Mesendoderm (in vitro differentiated cells): ENCODE measurements around the gene SLA2.

Source experiments
- DNase-seq: peaks from one replicate; pipeline ENCODE4 v3.0.0; 2013
- H2AK5ac ChIP-seq: 2 replicates; pipeline ENCODE4 v1.6.1; 2013; ENCODE audit warnings: low read length, inconsistent platforms
- H2BK120ac ChIP-seq: 2 replicates; pipeline ENCODE4 v1.6.1; 2013; ENCODE audit warnings: low read depth, mild to moderate bottlenecking, low read length, moderate library complexity, mixed read lengths
- H2BK15ac ChIP-seq: replicated peaks from 2 replicates; pipeline ENCODE4 v1.6.1; 2013; ENCODE audit warnings: low read depth, mild to moderate bottlenecking, moderate library complexity
- H2BK5ac ChIP-seq: 2 replicates; pipeline ENCODE4 v1.6.1; 2013; ENCODE audit warnings: low read length, inconsistent platforms
- H3K18ac ChIP-seq: 2 replicates; pipeline ENCODE4 v1.6.1; 2013; ENCODE audit warnings: mild to moderate bottlenecking, low read length, mixed read lengths
- H3K23ac ChIP-seq: one replicate; pipeline ENCODE4 v1.6.1; 2013; ENCODE audit warnings: low read length
- H3K27ac ChIP-seq: 2 replicates; pipeline ENCODE4 v1.5.1; 2013; ENCODE audit warnings: low read depth, mild to moderate bottlenecking, inconsistent platforms, low read length, moderate library complexity
- H3K27me3 ChIP-seq: 2 replicates; pipeline ENCODE4 v1.6.1; 2013; ENCODE audit warnings: low read length, control low read depth, mild to moderate bottlenecking, inconsistent platforms; ENCODE audit not compliant: insufficient read depth, poor library complexity
- H3K36me3 ChIP-seq: 2 replicates; pipeline ENCODE4 v1.6.1; 2013; ENCODE audit warnings: low read length, inconsistent platforms; ENCODE audit not compliant: control insufficient read depth, insufficient read depth
- H3K4ac ChIP-seq: one replicate; pipeline ENCODE4 v1.6.1; 2013; ENCODE audit warnings: low read depth, mild to moderate bottlenecking, low read length, moderate library complexity
- H3K4me1 ChIP-seq: 2 replicates; pipeline ENCODE4 v1.6.1; 2013; ENCODE audit warnings: low read depth, low read length, inconsistent platforms; ENCODE audit not compliant: control insufficient read depth
- H3K4me2 ChIP-seq: 2 replicates; pipeline ENCODE4 v1.6.1; 2013; ENCODE audit warnings: low read length
- H3K4me3 ChIP-seq: 2 replicates; pipeline ENCODE4 v1.5.1; 2013; ENCODE audit warnings: mild to moderate bottlenecking, low read length
- H3K56ac ChIP-seq: one replicate; pipeline ENCODE4 v1.6.1; 2013; ENCODE audit warnings: low read length
- H3K79me1 ChIP-seq: 2 replicates; pipeline ENCODE4 v1.6.1; 2013; ENCODE audit warnings: low read length, inconsistent platforms
- H3K79me2 ChIP-seq: 2 replicates; pipeline ENCODE4 v1.6.1; 2013; ENCODE audit warnings: mild to moderate bottlenecking, low read length; ENCODE audit not compliant: control insufficient read depth, insufficient read depth
- H3K9ac ChIP-seq: 2 replicates; pipeline ENCODE4 v1.6.1; 2013; ENCODE audit warnings: low read length, inconsistent platforms
- H4K5ac ChIP-seq: one replicate; pipeline ENCODE4 v1.6.1; 2013; ENCODE audit warnings: low read length
- H4K8ac ChIP-seq: one replicate; pipeline ENCODE4 v1.6.1; 2013; ENCODE audit warnings: low read depth, mild to moderate bottlenecking, control low read depth, low read length, moderate library complexity
- WGBS: extraction: QIAGEN DNeasy Blood & Tissue Kit; methylation state at CpG from one replicate; pipeline ENCODE4 v1.1.7; 2013; ENCODE audit warnings: low lambda C conversion rate, missing lambda C conversion rate; ENCODE audit not compliant: insufficient coverage; ENCODE audit errors: extremely low coverage; 5-methylcytosine and 5-hydroxymethylcytosine counted together

The SLA2 gene

DNA sequence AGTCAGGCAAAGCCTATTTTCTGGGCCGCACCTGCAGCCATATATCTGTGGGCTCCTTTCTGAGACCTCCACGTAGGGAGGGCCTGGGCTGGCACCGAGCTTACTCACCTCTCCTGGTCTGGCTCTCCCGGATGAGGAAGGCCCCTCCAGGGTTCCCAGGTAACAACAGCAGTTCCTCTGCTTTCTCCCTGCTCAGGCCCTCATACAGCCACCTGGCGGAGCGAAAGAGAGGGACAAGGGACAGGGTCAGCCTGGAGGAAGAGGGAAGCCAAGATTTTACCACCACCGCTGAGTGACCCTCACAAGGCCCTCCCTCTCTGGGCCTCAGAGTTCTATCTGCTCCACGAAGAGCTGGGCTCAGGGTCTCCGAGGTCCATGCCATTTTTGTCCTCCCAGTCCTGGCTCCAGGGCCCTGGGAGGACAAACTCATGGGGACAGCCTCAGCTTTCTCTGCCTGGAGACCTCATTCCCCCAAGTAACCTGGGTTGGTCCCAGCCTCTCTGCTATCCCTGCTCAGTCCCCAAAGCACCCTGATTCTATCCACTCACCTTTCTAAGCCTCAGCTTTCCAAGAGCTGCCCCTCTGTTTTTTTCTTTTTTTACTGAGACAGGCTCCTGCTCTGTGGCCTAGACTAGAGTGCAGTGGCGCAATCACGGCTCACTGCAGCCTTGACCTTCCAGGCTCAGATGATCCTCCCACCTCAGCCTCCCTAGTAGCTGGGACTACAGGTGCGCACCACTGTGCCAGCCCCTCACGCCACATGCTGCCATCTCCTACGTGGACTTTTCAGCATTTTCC lies 13.3 kb downstream of the SLA2 start:
- Histone ChIP-seq H2BK5ac (no peak overlapping the region), H3K18ac (no peak overlapping the region), H4K8ac (no peak overlapping the region), H2AK5ac (no peak overlapping the region), H3K4me1 (no peaks in the 10 kb centered on the region), H3K4me2 (no peak overlapping the region), H3K27ac (no peak overlapping the region), H4K5ac (no peak overlapping the region), H3K4me3 (no peak overlapping the region), H3K36me3 (no peaks in the 10 kb centered on the region), H3K4ac (no peak overlapping the region), H2BK15ac (no peak overlapping the region), H3K56ac (peak overlapping the region; percentile 34), H3K9ac (no peak overlapping the region), H3K23ac (no peak overlapping the region), H3K79me2 (no peaks in the 10 kb centered on the region), H2BK120ac (no peak overlapping the region), H3K79me1 (no peaks in the 10 kb centered on the region), H3K27me3 (no peaks in the 10 kb centered on the region)
- no CpG with 5 or more reads among the region's 14 CpGs for WGBS
- DNase-seq = peak; percentile 86

DNA sequence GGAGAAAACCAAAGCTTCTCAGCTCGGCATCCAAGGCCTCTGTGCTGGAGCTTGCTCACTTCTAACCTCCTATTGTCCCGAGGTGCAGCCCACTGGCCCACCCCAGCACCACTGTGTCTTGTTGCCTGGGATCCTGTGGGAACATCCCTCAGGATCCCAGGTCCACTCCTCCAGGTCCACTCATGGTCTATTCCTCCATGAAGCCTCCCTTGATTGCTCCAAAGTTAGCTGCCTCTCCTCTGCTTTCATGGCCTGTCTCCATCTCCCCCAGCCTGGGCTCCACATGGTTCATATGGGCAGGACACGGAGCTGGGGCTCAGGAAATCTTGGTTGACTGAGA lies 13.9 kb downstream of the SLA2 start:
- H3K27me3 ChIP-seq = no peaks in the 10 kb centered on the region
- H2BK120ac ChIP-seq = no peak overlapping the region
- no peak overlapping the region for H2AK5ac ChIP-seq
- no peaks in the 10 kb centered on the region for H3K79me1 ChIP-seq
- H3K9ac ChIP-seq = no peak overlapping the region
- no peak overlapping the region for H4K8ac ChIP-seq
- H3K36me3 ChIP-seq = no peaks in the 10 kb centered on the region
- H2BK5ac ChIP-seq = no peak overlapping the region
- no peak overlapping the region for H3K4me2 ChIP-seq
- no CpG with 5 or more reads among the region's 3 CpGs for WGBS
- H3K23ac ChIP-seq = no peak overlapping the region
- H3K4me1 ChIP-seq = no peaks in the 10 kb centered on the region
- DNase-seq = no peak
- H3K27ac ChIP-seq = no peak overlapping the region
- no peak overlapping the region for H4K5ac ChIP-seq
- H3K79me2 ChIP-seq = no peaks in the 10 kb centered on the region
- no peak overlapping the region for H3K4ac ChIP-seq
- H3K4me3 ChIP-seq = no peak overlapping the region
- no peak overlapping the region for H2BK15ac ChIP-seq
- no peak overlapping the region for H3K18ac ChIP-seq
- H3K56ac ChIP-seq = no peak overlapping the region

DNA sequence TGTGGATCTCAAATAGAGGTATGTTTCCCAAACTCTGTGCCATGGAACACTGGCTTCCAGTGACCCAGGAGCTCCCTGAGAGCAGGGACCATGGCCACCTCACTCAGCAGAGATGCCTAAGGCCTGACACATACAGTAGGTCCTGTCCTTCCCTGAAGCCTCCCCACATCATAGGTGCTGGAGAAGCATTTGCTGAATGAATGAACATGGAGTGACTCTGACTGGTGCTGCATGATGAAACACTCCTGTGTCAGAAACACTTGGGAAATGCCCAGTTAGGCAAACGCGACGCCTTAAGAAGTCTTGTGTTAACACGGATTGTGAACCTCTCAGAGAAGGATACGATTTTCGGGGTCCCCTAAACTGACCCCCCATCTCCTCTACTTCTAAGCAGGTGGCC lies 14.3 kb downstream of the SLA2 start:
- H3K27me3 ChIP-seq = no peaks in the 10 kb centered on the region
- H4K8ac ChIP-seq = no peak overlapping the region
- H3K79me2 ChIP-seq = no peaks in the 10 kb centered on the region
- no peak for DNase-seq
- H3K36me3 ChIP-seq = no peaks in the 10 kb centered on the region
- H3K79me1 ChIP-seq = no peaks in the 10 kb centered on the region
- H4K5ac ChIP-seq = no peak overlapping the region
- WGBS = no CpG with 5 or more reads among the region's 6 CpGs
- H3K27ac ChIP-seq = no peak overlapping the region
- no peak overlapping the region for H3K9ac ChIP-seq
- H3K4me3 ChIP-seq = no peak overlapping the region
- no peak overlapping the region for H2AK5ac ChIP-seq
- H3K4ac ChIP-seq = no peak overlapping the region
- H2BK120ac ChIP-seq = no peak overlapping the region
- H3K4me1 ChIP-seq = no peaks in the 10 kb centered on the region
- no peak overlapping the region for H3K23ac ChIP-seq
- H3K18ac ChIP-seq = no peak overlapping the region
- no peak overlapping the region for H3K4me2 ChIP-seq
- no peak overlapping the region for H2BK15ac ChIP-seq
- no peak overlapping the region for H3K56ac ChIP-seq
- no peak overlapping the region for H2BK5ac ChIP-seq

DNA sequence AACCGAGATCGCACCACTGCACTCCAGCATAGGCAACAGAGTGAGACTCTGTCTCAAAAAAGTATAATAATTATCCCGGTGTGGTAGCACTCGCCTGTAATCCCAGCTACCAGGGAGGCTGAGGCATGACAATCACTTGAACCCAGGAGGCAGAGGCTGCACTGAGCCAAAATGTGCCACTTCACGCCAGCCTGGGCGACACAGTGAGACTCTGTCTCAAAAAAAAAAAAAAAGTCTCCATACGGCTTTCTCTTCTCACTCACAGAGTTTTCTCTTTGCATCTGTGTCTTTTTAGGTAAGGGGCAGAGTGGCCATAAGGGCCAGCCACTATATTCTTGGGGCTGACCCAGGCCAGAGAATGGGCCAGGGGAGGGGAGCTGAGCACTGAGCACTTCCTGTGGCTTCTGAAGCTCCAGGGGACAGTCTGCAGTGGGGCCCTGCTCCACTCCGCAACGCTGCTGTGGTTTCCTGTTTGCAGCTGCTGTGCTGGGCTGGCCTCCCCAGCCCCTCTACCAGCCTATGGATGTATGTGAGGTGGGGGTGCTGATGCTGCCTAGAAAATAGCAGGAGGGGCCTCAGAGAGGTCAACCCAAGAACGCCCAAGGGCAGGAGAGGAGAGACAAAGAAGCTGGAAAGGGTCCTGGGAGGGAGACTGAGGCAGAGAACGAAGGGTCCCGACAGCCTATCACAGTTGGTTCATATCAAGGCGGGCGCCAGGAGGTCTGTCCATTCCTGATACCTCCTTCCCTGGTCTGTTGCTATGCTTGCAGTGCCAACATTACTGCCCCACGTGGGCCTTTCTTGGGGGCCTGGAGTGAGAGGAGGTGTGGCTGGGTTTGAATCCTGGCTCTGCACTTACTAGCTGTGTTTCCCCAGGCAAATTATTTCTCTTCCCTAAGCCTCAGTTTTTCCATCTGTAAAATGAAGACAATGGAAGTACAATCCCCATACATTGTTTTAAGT lies 16.0 kb downstream of the SLA2 start:
- Histone ChIP-seq H3K79me2 (no peaks in the 10 kb centered on the region), H2BK15ac (no peak overlapping the region), H3K56ac (no peak overlapping the region), H3K4ac (no peak overlapping the region), H4K5ac (no peak overlapping the region), H3K4me3 (no peak overlapping the region), H3K27me3 (no peaks in the 10 kb centered on the region), H2AK5ac (no peak overlapping the region), H2BK5ac (no peak overlapping the region), H3K27ac (no peak overlapping the region), H3K18ac (no peak overlapping the region), H3K79me1 (no peaks in the 10 kb centered on the region), H3K9ac (no peak overlapping the region), H4K8ac (no peak overlapping the region), H2BK120ac (no peak overlapping the region), H3K4me2 (no peak overlapping the region), H3K4me1 (no peaks in the 10 kb centered on the region), H3K23ac (no peak overlapping the region), H3K36me3 (no peaks in the 10 kb centered on the region)
- no peak for DNase-seq
- no CpG with 5 or more reads among the region's 15 CpGs for WGBS

DNA sequence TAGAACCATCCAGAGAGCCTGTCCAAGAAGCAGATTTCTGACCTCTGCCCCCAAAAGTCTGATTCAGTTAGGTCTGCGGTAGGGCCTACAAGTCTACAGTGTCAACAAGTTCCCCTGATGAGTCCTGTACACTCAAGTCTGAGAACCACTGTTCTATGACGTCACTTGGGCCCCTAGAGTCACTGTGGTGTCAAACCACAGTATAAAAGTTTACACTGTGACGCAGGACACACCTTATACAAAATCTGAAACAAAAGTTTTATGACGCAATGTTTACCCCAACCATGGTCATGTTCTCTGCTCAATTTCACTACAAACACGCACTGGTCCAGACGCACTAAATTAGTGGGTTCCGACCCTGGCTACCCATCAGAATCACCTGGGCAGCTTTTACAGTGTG lies 17.9 kb downstream of the SLA2 start:
- DNase-seq = no peak
- no peak overlapping the region for H2BK15ac ChIP-seq
- no peaks in the 10 kb centered on the region for H3K79me1 ChIP-seq
- no peak overlapping the region for H2BK5ac ChIP-seq
- H3K56ac ChIP-seq = no peak overlapping the region
- no peak overlapping the region for H4K5ac ChIP-seq
- H3K27ac ChIP-seq = no peak overlapping the region
- H3K18ac ChIP-seq = no peak overlapping the region
- H2BK120ac ChIP-seq = no peak overlapping the region
- no peak overlapping the region for H2AK5ac ChIP-seq
- no peaks in the 10 kb centered on the region for H3K79me2 ChIP-seq
- H3K4me1 ChIP-seq = no peaks in the 10 kb centered on the region
- H3K4ac ChIP-seq = no peak overlapping the region
- WGBS = no CpG with 5 or more reads among the region's 7 CpGs
- no peak overlapping the region for H3K4me2 ChIP-seq
- H3K4me3 ChIP-seq = no peak overlapping the region
- no peak overlapping the region for H4K8ac ChIP-seq
- no peaks in the 10 kb centered on the region for H3K36me3 ChIP-seq
- H3K9ac ChIP-seq = no peak overlapping the region
- H3K27me3 ChIP-seq = no peaks in the 10 kb centered on the region
- no peak overlapping the region for H3K23ac ChIP-seq
